NCI-H2227 (cell line): Measurements from ENCODE around the gene ITFG2.

Experiments used
- DNase-seq: peaks from one replicate; lab custom pipeline; 2025; ENCODE audit not compliant: unreplicated experiment; lab: John Stamatoyannopoulos, UW

ITFG2 gene

GRCh38 chr12:2826721-2827515 lies 14.4 kb downstream of the ITFG2 start:
- DNase-seq: no peak

- DNase-seq: no peak
Measured at GRCh38 chr12:2829275-2829674, 16.8 kb downstream of the ITFG2 start.

GRCh38 chr12:2832550-2833127 lies 20.2 kb downstream of the ITFG2 start:
- DNase-seq: no peak

GRCh38 chr12:2833327-2833726 lies 20.9 kb downstream of the ITFG2 start:
- DNase-seq: no peak

- DNase-seq: no peak
Measured at GRCh38 chr12:2833810-2834209, 21.3 kb downstream of the ITFG2 start.

- DNase-seq: peak; percentile 56
Measured at GRCh38 chr12:2834581-2835491, 22.4 kb downstream of the ITFG2 start, which contains the start of gene NRIP2. NRIP2 (minus strand) TSS chr12:2835035; CDS start chr12:2834983, 52 bp downstream.

GRCh38 chr12:2835691-2836403 lies 23.4 kb downstream of the ITFG2 start:
- DNase-seq: no peak

- DNase-seq: no peak
Measured at GRCh38 chr12:2836574-2836973, 24.1 kb downstream of the ITFG2 start.

GRCh38 chr12:2841056-2841650 lies 28.7 kb downstream of the ITFG2 start:
- DNase-seq: no peak

GRCh38 chr12:2842948-2843347 lies 30.5 kb downstream of the ITFG2 start:
- no peak for DNase-seq

GRCh38 chr12:2844786-2845185 lies 32.3 kb downstream of the ITFG2 start:
- DNase-seq: no peak

GRCh38 chr12:2845280-2845679 lies 32.8 kb downstream of the ITFG2 start:
- DNase-seq: no peak

GRCh38 chr12:2851931-2852330 lies 39.5 kb downstream of the ITFG2 start:
- no peak for DNase-seq

- DNase-seq: peak; percentile 74
Measured at GRCh38 chr12:2853626-2854025, 41.2 kb downstream of the ITFG2 start.

GRCh38 chr12:2854669-2855453 lies 42.4 kb downstream of the ITFG2 start:
- no peak for DNase-seq

- no peak for DNase-seq
Measured at GRCh38 chr12:2855546-2855945, 43.1 kb downstream of the ITFG2 start.

- no peak for DNase-seq
Measured at GRCh38 chr12:2856051-2856450, 43.6 kb downstream of the ITFG2 start.

- peak; percentile 36 for DNase-seq
Measured at GRCh38 chr12:2857021-2857431, 44.6 kb downstream of the ITFG2 start, which contains the start of gene TEX52. TEX52 (minus strand) TSS chr12:2857039; CDS start chr12:2857026, 13 bp downstream.

- DNase-seq: no peak
Measured at GRCh38 chr12:2857576-2857975, 45.1 kb downstream of the ITFG2 start.

GRCh38 chr12:2858334-2858733 lies 45.9 kb downstream of the ITFG2 start:
- DNase-seq: no peak
